Measurements from ENCODE around the gene DDX49.

DNA sequence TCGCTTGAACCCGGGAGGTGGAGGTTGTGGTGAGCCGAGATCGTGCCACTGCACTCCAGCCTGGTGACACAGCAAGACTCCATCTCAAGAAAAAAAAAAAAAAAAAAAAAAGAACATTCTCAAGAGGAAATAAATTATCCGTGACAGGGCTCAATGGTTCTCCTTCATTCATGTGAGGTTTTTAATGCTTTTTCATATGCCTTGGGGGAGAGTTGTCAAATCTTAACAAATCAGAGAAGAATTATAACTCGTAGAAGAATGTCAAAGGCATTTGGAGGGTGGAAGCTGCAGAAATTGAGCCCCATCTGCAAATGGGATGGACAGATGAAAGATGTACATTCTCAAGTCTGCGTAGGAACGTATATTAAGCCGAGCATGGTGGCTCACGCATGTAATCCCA is 56.4 kb downstream of the DDX49 start:
- TF ChIP-seq, protein P1, sequence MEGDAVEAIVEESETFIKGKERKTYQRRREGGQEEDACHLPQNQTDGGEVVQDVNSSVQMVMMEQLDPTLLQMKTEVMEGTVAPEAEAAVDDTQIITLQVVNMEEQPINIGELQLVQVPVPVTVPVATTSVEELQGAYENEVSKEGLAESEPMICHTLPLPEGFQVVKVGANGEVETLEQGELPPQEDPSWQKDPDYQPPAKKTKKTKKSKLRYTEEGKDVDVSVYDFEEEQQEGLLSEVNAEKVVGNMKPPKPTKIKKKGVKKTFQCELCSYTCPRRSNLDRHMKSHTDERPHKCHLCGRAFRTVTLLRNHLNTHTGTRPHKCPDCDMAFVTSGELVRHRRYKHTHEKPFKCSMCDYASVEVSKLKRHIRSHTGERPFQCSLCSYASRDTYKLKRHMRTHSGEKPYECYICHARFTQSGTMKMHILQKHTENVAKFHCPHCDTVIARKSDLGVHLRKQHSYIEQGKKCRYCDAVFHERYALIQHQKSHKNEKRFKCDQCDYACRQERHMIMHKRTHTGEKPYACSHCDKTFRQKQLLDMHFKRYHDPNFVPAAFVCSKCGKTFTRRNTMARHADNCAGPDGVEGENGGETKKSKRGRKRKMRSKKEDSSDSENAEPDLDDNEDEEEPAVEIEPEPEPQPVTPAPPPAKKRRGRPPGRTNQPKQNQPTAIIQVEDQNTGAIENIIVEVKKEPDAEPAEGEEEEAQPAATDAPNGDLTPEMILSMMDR (IDR thresholded peaks at IDR 0.05; ENCODE audit: low read length): no peak
- no peak for TF ChIP-seq EZH2 (optimal IDR thresholded peaks at IDR 0.05; ENCODE audit: low read depth, low read length)
